Measurements from ENCODE around the gene ZBTB7C.

DNA sequence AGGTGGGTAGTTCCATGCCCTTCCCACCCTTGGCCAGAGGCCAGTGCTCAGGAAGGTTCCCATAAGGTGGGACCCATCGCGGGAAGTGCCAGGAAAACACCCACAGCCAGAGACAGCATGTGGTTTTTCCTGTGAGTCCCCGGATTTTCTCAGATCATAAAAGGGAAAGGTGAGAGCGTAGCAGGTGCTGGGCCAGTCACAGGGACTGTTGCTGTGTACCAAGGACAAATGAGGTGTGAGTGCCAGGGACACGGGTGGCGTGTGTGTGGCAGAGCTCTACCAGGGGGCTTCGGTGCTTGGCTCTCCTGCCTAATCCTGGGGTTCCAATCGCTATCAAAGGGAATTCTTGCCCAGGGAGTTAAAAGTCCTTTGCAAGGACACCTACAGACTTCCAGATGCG lies 319.2 kb downstream of the ZBTB7C start:
- TF ChIP-seq, protein P1, sequence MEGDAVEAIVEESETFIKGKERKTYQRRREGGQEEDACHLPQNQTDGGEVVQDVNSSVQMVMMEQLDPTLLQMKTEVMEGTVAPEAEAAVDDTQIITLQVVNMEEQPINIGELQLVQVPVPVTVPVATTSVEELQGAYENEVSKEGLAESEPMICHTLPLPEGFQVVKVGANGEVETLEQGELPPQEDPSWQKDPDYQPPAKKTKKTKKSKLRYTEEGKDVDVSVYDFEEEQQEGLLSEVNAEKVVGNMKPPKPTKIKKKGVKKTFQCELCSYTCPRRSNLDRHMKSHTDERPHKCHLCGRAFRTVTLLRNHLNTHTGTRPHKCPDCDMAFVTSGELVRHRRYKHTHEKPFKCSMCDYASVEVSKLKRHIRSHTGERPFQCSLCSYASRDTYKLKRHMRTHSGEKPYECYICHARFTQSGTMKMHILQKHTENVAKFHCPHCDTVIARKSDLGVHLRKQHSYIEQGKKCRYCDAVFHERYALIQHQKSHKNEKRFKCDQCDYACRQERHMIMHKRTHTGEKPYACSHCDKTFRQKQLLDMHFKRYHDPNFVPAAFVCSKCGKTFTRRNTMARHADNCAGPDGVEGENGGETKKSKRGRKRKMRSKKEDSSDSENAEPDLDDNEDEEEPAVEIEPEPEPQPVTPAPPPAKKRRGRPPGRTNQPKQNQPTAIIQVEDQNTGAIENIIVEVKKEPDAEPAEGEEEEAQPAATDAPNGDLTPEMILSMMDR (IDR thresholded peaks at IDR 0.05), result no peak
- no peak for TF ChIP-seq EZH2 (IDR thresholded peaks at IDR 0.05; ENCODE audit: borderline replicate concordance, insufficient read depth, low read depth, low read length, poor library complexity, severe bottlenecking)

Measured in B cell (primary cell).